Prostate gland (tissue), 2 donors: ENCODE measurements around the gene IL3RA. TPM values are rescaled to one million over a fixed set of nuclear protein-coding genes. Genes with fewer than 3 reads are reported as not detected.

Source experiments
- DNase-seq: peaks from one replicate; pipeline ENCODE4 v3.0.0-alpha.2; 2019; ENCODE audit warnings: low spot score
- H3K27ac ChIP-seq, 2 donors: fragments of 200-600 bp; sonication (generic); 2 replicates each; pipeline ENCODE4 v1.5.1; 2017 to 2019
- H3K27me3 ChIP-seq: fragments of 200-600 bp; sonication (generic); replicated peaks from 2 replicates; pipeline ENCODE4 v1.5.1; 2019; ENCODE audit not compliant: insufficient read depth
- H3K36me3 ChIP-seq, 2 donors: fragments of 200-600 bp; sonication (generic); 1 replicate in 1 of 2; 2 replicates in 1 of 2; pipeline versions ENCODE4 v1.5.1 to v1.8.1; 2017 to 2019
- H3K4me1 ChIP-seq: fragments of 200-600 bp; sonication (generic); replicated peaks from 2 replicates; pipeline ENCODE4 v1.5.1; 2019
- H3K4me3 ChIP-seq, 2 donors: fragments of 200-600 bp; sonication (generic); 2 replicates each; pipeline ENCODE4 v1.5.1; 2017 to 2019
- H3K9me3 ChIP-seq: fragments of 200-600 bp; sonication (generic); 2 replicates; pipeline ENCODE4 v1.5.1; 2017
- POLR2A ChIP-seq: fragments of 450-650 bp; IDR thresholded peaks from one replicate; pipeline ENCODE4 v1.6.1; 2016; ENCODE audit warnings: antibody characterized with exemption, mild to moderate bottlenecking
- POLR2AphosphoS5 ChIP-seq: sonication (generic); formaldehyde crosslinking; IDR thresholded peaks from one replicate; pipeline ENCODE4 v1.6.1; 2017; ENCODE audit warnings: antibody characterized with exemption
- WGBS: methylation state at CpG from one replicate; pipeline ENCODE4 v1.1.5; 2018; 5-methylcytosine and 5-hydroxymethylcytosine counted together
- intact Hi-C: fragments of 100-400 bp; cut with DNase I; formaldehyde crosslinking; loops from one replicate; pipeline ENCODE4 v1.14.2; 2022
- total RNA-seq, 2 donors: library from RNA; depleted of rRNA; stranded (reverse); fragments of >200 nt; gene quantifications; one replicate each; pipeline ENCODE4 v1.1.0, GENCODE V29; 2016
- TF ChIP-seq, protein P1 (sequence below), 4 experiments: fragments of 200-600 bp in 2 of 4; fragments of 450-650 bp in 2 of 4; sonication (generic) in 2 of 4; IDR thresholded peaks; 1 replicate in 3 of 4; 2 replicates in 1 of 4; pipeline ENCODE4 v1.5.1; 2016 to 2019; ENCODE audit warnings: antibody characterized with exemption in 4 of 4, mild to moderate bottlenecking in 2 of 4, moderate library complexity in 2 of 4

IL3RA gene
- total RNA-seq, 2 donors from 2014 or later: 3.3 to 7.2 TPM

DNA sequence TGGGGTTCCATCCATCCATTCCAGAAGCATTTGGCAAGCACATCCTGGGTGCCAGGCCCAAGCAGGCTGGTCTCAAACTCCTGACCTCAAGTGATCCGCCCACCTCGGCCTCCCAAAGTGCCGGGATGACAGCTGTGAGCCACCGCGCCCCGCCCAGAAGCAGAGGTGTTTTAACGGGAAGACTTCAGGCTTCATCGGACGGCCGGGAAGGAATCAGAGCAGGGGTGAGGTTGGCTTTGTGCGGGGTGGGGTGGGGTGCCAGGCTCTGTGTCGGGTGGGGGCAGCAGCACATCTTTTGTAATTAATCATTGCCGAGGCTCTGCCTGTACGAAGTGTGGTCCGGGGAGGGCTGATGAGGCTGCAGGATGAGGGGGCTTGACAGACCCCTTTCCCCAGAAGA, 60.4 kb downstream of the IL3RA start:
- Histone ChIP-seq H3K4me3 (no peak overlapping the region), H3K27me3 (no peaks in the 10 kb centered on the region), H3K36me3 (no peaks in the 10 kb centered on the region), H3K9me3 (no peaks in the 10 kb centered on the region), H3K4me1 (no peaks in the 10 kb centered on the region), H3K27ac (no peak overlapping the region)
- WGBS: 80% methylated on average over 15 of the region's 15 CpGs
- intact Hi-C loops: loop anchor here (10.0 kb wide), 1 partner anchor 198 kb away; the partner anchor contains the start of gene AKAP17A
- DNase-seq: no peak
- TF ChIP-seq POLR2A: no peak

DNA sequence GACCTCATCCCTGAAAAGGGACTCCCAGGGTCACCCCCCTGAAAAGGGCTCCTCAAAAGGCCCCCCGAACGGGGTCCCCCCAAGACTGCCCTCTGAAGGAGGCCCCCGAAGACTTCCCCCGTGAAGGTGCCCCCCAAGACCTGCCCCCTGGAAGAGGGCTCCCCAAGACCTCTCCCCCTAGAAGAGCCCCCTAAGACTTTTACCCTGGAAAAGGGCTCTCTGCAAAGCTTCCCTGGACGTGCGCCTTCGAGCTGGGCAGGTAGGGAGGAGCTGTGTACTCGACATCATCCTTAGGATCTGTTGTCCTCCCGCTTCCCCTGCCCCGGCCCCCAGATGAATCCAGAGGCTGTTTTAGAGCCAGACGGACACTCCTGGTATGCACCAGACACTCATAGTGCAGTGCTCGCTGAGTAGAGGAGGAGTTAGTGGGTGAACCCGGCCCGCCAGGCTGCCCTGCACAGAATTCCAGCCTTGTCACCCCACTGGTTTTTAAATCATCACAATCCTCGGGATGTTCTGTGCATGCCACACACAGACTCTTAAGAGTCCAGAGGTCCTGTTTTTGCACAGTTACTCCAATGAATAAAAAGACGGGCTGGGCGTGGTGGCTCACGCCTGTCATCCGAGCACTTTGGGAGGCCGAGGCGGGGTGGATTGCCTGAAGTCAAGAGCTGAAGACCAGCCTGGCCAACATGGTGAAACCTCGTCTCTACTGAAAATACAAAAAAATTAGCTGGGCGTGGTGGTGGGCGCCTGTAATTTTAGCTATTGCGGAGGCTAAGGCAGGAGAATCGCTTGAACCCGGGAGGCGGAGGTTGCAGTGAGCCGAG, 61.1 kb downstream of the IL3RA start:
- H3K4me3 ChIP-seq: no peak overlapping the region
- no peaks in the 10 kb centered on the region for H3K27me3 ChIP-seq
- TF ChIP-seq, protein P1, sequence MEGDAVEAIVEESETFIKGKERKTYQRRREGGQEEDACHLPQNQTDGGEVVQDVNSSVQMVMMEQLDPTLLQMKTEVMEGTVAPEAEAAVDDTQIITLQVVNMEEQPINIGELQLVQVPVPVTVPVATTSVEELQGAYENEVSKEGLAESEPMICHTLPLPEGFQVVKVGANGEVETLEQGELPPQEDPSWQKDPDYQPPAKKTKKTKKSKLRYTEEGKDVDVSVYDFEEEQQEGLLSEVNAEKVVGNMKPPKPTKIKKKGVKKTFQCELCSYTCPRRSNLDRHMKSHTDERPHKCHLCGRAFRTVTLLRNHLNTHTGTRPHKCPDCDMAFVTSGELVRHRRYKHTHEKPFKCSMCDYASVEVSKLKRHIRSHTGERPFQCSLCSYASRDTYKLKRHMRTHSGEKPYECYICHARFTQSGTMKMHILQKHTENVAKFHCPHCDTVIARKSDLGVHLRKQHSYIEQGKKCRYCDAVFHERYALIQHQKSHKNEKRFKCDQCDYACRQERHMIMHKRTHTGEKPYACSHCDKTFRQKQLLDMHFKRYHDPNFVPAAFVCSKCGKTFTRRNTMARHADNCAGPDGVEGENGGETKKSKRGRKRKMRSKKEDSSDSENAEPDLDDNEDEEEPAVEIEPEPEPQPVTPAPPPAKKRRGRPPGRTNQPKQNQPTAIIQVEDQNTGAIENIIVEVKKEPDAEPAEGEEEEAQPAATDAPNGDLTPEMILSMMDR (IDR thresholded peaks at IDR 0.05): no peak
- TF ChIP-seq POLR2A (no peak), POLR2AphosphoS5 (no peak)
- 90% methylated on average over 29 of the region's 29 CpGs for WGBS
- H3K4me1 ChIP-seq: no peaks in the 10 kb centered on the region
- no peaks in the 10 kb centered on the region for H3K9me3 ChIP-seq
- H3K27ac ChIP-seq: no peak overlapping the region
- intact Hi-C loops: loop anchor here (10.0 kb wide), 1 partner anchor 197 kb away; the partner anchor contains the start of gene AKAP17A
- no peak for DNase-seq
- no peaks in the 10 kb centered on the region for H3K36me3 ChIP-seq

DNA sequence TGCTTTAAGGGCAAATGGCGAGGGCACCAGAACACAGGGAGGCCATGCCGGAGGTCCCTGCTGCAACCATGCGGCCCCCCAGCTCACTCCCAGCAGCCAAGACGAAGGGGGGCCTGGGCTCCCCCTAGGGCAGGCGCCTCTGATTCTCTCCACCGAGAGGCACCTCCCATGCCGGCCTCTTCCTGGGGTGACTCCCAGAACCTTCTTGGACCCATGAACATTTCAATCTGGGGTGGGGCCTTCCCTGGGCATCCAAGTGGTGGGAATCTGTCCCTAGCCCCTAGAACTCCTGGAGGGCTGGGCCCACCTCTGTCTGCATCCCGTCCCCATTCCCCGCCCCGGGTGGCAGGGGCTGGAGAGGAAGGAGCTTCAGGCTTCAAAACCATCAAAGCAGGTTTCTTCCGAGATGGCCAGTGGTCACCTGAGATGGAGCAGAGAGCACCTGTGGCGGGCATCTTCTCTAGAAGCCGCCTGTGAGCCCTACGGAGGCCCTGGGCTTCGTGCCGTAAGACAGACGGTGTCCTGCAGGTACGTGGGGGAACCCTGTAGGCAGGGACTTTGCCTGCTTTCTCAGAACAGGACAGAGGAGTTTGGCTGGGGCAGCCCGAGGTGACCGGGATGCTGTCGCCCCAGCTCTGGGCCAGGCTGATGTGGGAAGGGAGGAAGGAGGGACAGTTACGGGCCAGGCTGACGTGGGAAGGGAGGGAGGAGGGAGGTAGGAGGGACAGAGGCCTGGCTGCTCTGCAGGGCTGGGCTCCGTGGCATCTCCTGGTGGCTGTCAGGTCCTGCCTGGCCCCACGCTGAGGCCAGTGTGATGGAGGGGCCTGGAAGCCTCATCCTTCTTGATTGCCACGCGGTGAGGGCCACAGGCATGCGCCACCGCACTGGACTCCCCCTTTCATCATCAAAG, 62.1 kb downstream of the IL3RA start:
- H3K27me3 ChIP-seq: no peaks in the 10 kb centered on the region
- TF ChIP-seq, protein P1 (IDR thresholded peaks at IDR 0.05): no peak
- TF ChIP-seq POLR2A (no peak), POLR2AphosphoS5 (no peak)
- H3K27ac ChIP-seq: no peak overlapping the region
- DNase-seq: no peak
- H3K9me3 ChIP-seq: no peaks in the 10 kb centered on the region
- H3K4me1 ChIP-seq: no peaks in the 10 kb centered on the region
- intact Hi-C loops: loop anchor here (10.0 kb wide), 1 partner anchor 196 kb away; the partner anchor contains the start of gene AKAP17A
- H3K4me3 ChIP-seq: no peak overlapping the region
- WGBS: 85% methylated on average over 29 of the region's 29 CpGs
- H3K36me3 ChIP-seq: peaks cover 0 to 6% of the 10 kb centered on the region in 2 donors

DNA sequence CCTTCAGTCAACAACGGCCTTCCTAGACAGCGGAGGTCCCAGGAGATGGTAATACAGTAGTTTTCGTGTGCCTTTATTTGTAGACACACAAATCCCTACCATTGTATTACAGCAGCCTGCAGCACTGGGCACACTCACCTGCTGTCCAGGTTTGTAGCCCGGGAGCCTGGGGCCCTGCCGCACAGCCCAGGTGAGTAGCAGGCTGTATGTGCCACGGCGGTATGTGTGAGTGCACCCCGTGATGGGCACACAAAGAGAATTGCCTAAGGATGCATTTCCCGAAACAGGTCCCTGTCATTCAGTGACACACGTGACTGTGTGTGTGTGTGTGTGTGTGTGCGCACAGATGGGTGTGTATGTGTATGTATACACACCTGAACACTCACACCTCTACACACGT, 63.5 kb downstream of the IL3RA start:
- DNase-seq: no peak
- Histone ChIP-seq H3K4me3 (no peak overlapping the region), H3K36me3 (peaks cover 0 to 6% of the 10 kb centered on the region in 2 donors), H3K27ac (no peak overlapping the region), H3K4me1 (no peaks in the 10 kb centered on the region), H3K9me3 (no peaks in the 10 kb centered on the region), H3K27me3 (no peaks in the 10 kb centered on the region)
- TF ChIP-seq, protein P1 (IDR thresholded peaks at IDR 0.05): no peak
- TF ChIP-seq POLR2A (no peak), POLR2AphosphoS5 (no peak)
- intact Hi-C loops: no loop called here
- WGBS: 96% methylated on average over 12 of the region's 12 CpGs
